ENCODE results near the gene ADRA2C. TPM values are rescaled to one million over a fixed set of nuclear protein-coding genes. Genes with fewer than 3 reads are reported as not detected.

The ADRA2C gene
- total RNA-seq, 1 experiment from 2014 or later = not detected

- ATAC-seq (no peak), DNase-seq (no peak)
- no peak overlapping the region for H3K9ac ChIP-seq (ENCODE audit: low read length)
- no peak overlapping the region for H3K4me2 ChIP-seq (ENCODE audit: low read length)
- H3K36me3 ChIP-seq (ENCODE audit: low read depth, low read length) = no peaks in the 10 kb centered on the region
- peaks cover 17% of the 10 kb centered on the region for H3F3A ChIP-seq (ENCODE audit: low read length, unreplicated experiment)
- intact Hi-C loops (cut with micrococcal nuclease) = no loop called here
- H3K9me3 ChIP-seq (ENCODE audit: low read length) = 0 out of 2 replicates have a peak, but pooled peaks cover 4% of the 10 kb centered on the region
- H2AFZ ChIP-seq (ENCODE audit: low read length) = no peak overlapping the region
- H3K4me3 ChIP-seq (ENCODE audit: low read length) = no peak overlapping the region
- no peaks in the 10 kb centered on the region for H3K79me2 ChIP-seq (ENCODE audit: low read length)
- peak overlapping the region; percentile 85 for H3K27ac ChIP-seq (ENCODE audit: low read length)
- no peaks in the 10 kb centered on the region for H4K20me1 ChIP-seq (ENCODE audit: low read length)
- H3K4me1 ChIP-seq (ENCODE audit: insufficient read depth, low read length) = no peaks in the 10 kb centered on the region
- CTCF ChIA-PET = interaction anchor here (0.6 kb wide), 1 partner anchor 133 kb away, joined by 3 read pairs; no protein-coding TSS in a partner anchor
- no TSS peak for BruUV-seq (replicated peaks)
- TF ChIP-seq EZH2 (IDR thresholded peaks at IDR 0.05; ENCODE audit: low read length, unreplicated experiment) (no peak), CTCF (conservative IDR thresholded peaks at IDR 0.05; ENCODE audit: low read depth, low read length) (no peak), EZH2phosphoT487 (IDR thresholded peaks at IDR 0.05; ENCODE audit: borderline replicate concordance, low read length) (no peak)
- peaks cover 39% of the 10 kb centered on the region for H3K27me3 ChIP-seq (ENCODE audit: low read length)
- no peaks in the 10 kb centered on the region for H3K9me2 ChIP-seq (replicated peaks; ENCODE audit: low read length)
- POLR2A ChIA-PET (ENCODE audit: unreplicated experiment) = no interaction called here
These were observed 19.2 kb upstream of the ADRA2C start for GRCh38 chr4:3746701-3747580.

GRCh38 chr4:3747581-3747904 is 18.6 kb upstream of the ADRA2C start:
- Histone ChIP-seq H3K79me2 (ENCODE audit: low read length) (no peaks in the 10 kb centered on the region), H2AFZ (ENCODE audit: low read length) (no peak overlapping the region), H4K20me1 (ENCODE audit: low read length) (no peaks in the 10 kb centered on the region), H3F3A (ENCODE audit: low read length, unreplicated experiment) (peaks cover 17% of the 10 kb centered on the region), H3K27ac (ENCODE audit: low read length) (no peak overlapping the region), H3K27me3 (ENCODE audit: low read length) (peaks cover 43% of the 10 kb centered on the region), H3K9ac (ENCODE audit: low read length) (no peak overlapping the region), H3K9me3 (ENCODE audit: low read length) (0 out of 2 replicates have a peak, but pooled peaks cover 4% of the 10 kb centered on the region), H3K4me2 (ENCODE audit: low read length) (no peak overlapping the region), H3K4me3 (ENCODE audit: low read length) (no peak overlapping the region), H3K9me2 (replicated peaks; ENCODE audit: low read length) (no peaks in the 10 kb centered on the region), H3K36me3 (ENCODE audit: low read depth, low read length) (no peaks in the 10 kb centered on the region), H3K4me1 (ENCODE audit: insufficient read depth, low read length) (no peaks in the 10 kb centered on the region)
- ChIA-PET CTCF (interaction anchor here (0.6 kb wide), 1 partner anchor 133 kb away, joined by 3 read pairs; no protein-coding TSS in a partner anchor), POLR2A (ENCODE audit: unreplicated experiment) (no interaction called here)
- no peak for TF ChIP-seq CTCF (conservative IDR thresholded peaks at IDR 0.05; ENCODE audit: low read depth, low read length)
- no peak for TF ChIP-seq EZH2phosphoT487 (IDR thresholded peaks at IDR 0.05; ENCODE audit: borderline replicate concordance, low read length)
- TF ChIP-seq EZH2 (IDR thresholded peaks at IDR 0.05; ENCODE audit: low read length, unreplicated experiment) = no peak
- BruUV-seq (replicated peaks) = no TSS peak
- DNase-seq = no peak
- ATAC-seq = no peak
- intact Hi-C loops (cut with micrococcal nuclease) = no loop called here
